ENCODE results near the gene GNG13. TPM values are rescaled to one million over a fixed set of nuclear protein-coding genes. Genes with fewer than 3 reads are reported as not detected.

GNG13 gene
- total RNA-seq, 4 donors from 2014 or later = not detected

DNA sequence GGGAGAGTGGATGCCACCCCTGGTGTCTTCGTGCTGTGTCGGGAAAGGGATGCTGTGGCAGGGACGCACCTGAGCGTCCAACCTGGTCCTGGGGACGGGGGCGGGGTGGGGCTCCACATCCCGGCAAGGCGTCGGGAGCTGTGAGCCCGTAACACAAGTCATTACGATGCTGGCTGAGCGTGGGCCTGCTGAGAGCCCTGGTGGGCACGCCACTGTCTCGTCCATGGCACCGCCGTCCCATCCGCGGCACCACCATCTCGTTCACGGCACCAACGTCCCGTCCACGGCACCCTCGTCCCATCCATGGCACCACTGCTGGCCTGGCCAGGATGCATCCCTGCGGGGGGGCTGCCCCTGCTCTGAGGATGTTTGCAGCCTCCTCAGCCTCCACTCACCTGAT lies 24.1 kb upstream of the GNG13 start:
- no peak for TF ChIP-seq EP300 (IDR thresholded peaks at IDR 0.05)
- TF ChIP-seq CTCF (IDR thresholded peaks at IDR 0.05) = no peak
- TF ChIP-seq POLR2AphosphoS5 (IDR thresholded peaks at IDR 0.05) = no peak
- TF ChIP-seq POLR2A (IDR thresholded peaks at IDR 0.05) = no peak
- WGBS = 93% methylated on average over 22 of the region's 25 CpGs

GRCh38 chr16:824194-824593 lies 23.7 kb upstream of the GNG13 start:
- DNase-seq (ENCODE audit: low spot score in 2 of 2) = no peak
- H3K4me3 ChIP-seq = no peak overlapping the region
- H3K27ac ChIP-seq = no peak overlapping the region
- no peaks in the 10 kb centered on the region for H3K9me3 ChIP-seq
- H3K36me3 ChIP-seq = no peaks in the 10 kb centered on the region
- H3K27me3 ChIP-seq = peaks cover 55% of the 10 kb centered on the region
- peaks cover 10% of the 10 kb centered on the region for H3K4me1 ChIP-seq
- no peak for TF ChIP-seq CTCF (IDR thresholded peaks at IDR 0.05)
- no peak for TF ChIP-seq EP300 (IDR thresholded peaks at IDR 0.05)
- TF ChIP-seq POLR2AphosphoS5 (IDR thresholded peaks at IDR 0.05) = no peak
- no peak for TF ChIP-seq POLR2A (IDR thresholded peaks at IDR 0.05)
- 85% methylated on average over 9 of the region's 22 CpGs for WGBS

More for the DNA sequence above, 24.1 kb upstream of the GNG13 start:
- DNase-seq (ENCODE audit: low spot score in 2 of 2) = no peak
- H3K36me3 ChIP-seq = no peaks in the 10 kb centered on the region
- H3K27me3 ChIP-seq = peaks cover 51% of the 10 kb centered on the region
- peaks cover 10% of the 10 kb centered on the region for H3K4me1 ChIP-seq
- no peak overlapping the region for H3K4me3 ChIP-seq
- no peak overlapping the region for H3K27ac ChIP-seq
- H3K9me3 ChIP-seq = no peaks in the 10 kb centered on the region

GRCh38 chr16:822909-823297 lies 22.4 kb upstream of the GNG13 start:
- Histone ChIP-seq H3K27ac (no peak overlapping the region), H3K4me1 (peaks cover 10% of the 10 kb centered on the region), H3K4me3 (no peak overlapping the region), H3K9me3 (no peaks in the 10 kb centered on the region), H3K27me3 (peaks cover 63% of the 10 kb centered on the region), H3K36me3 (no peaks in the 10 kb centered on the region)
- TF ChIP-seq POLR2AphosphoS5 (IDR thresholded peaks at IDR 0.05) (no peak), CTCF (IDR thresholded peaks at IDR 0.05) (no peak), POLR2A (IDR thresholded peaks at IDR 0.05) (no peak), EP300 (IDR thresholded peaks at IDR 0.05) (no peak)
- WGBS = 91% methylated on average over 9 of the region's 9 CpGs
- DNase-seq (ENCODE audit: low spot score in 2 of 2) = no peak

DNA sequence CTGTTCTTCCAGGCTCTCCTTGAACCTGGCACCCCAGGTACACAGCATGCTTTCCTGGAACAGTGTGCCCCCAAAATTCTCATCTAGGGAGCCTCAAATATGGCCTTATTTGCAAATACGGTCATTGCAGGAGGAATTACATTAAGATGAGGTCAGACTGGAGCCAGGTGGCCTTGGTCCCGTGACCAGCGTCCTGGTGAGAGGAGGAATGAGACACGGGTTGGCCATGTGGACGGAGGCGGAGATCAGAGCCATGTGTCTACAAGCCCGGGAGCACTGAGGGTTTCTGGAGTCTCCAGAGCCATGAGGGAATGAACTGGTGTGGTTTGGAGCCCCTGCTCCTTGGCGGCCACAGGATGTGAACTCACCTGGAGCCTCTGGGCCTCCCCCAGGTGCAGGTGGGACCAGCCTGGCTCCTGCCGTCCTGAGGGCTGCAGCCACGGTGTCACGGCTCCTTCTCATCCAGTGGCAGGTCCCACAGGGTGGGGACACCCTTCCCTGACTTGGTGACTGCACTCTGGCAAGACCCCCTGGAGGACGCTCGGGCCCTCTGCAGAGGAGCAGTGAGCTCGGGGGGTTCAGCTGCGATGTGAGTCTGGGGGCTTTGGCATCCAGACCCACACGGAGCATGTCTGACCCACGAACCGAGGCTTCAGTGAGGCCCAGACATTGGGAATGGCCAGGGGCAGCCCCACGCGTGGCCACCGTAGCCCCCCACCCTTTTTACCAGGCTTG lies 21.8 kb upstream of the GNG13 start:
- H3K36me3 ChIP-seq = no peaks in the 10 kb centered on the region
- H3K27ac ChIP-seq = no peak overlapping the region
- H3K4me3 ChIP-seq = no peak overlapping the region
- peaks cover 10% of the 10 kb centered on the region for H3K4me1 ChIP-seq
- peaks cover 69% of the 10 kb centered on the region for H3K27me3 ChIP-seq
- DNase-seq (ENCODE audit: low spot score in 2 of 2) = no peak
- 86% methylated on average over 16 of the region's 21 CpGs for WGBS
- TF ChIP-seq POLR2A (IDR thresholded peaks at IDR 0.05) (no peak), POLR2AphosphoS5 (IDR thresholded peaks at IDR 0.05) (no peak), EP300 (IDR thresholded peaks at IDR 0.05) (no peak), CTCF (IDR thresholded peaks at IDR 0.05) (no peak)
- no peaks in the 10 kb centered on the region for H3K9me3 ChIP-seq

- H3K36me3 ChIP-seq = no peaks in the 10 kb centered on the region
- peaks cover 10% of the 10 kb centered on the region for H3K4me1 ChIP-seq
- H3K27me3 ChIP-seq = peaks cover 75% of the 10 kb centered on the region
- no peak overlapping the region for H3K4me3 ChIP-seq
- H3K27ac ChIP-seq = no peak overlapping the region
- H3K9me3 ChIP-seq = no peaks in the 10 kb centered on the region
- no peak for DNase-seq (ENCODE audit: low spot score in 2 of 2)
- 65% methylated on average over 13 of the region's 13 CpGs for WGBS
- TF ChIP-seq POLR2AphosphoS5 (IDR thresholded peaks at IDR 0.05) (no peak), CTCF (IDR thresholded peaks at IDR 0.05) (no peak), POLR2A (IDR thresholded peaks at IDR 0.05) (no peak), EP300 (IDR thresholded peaks at IDR 0.05) (no peak)
Measured at GRCh38 chr16:821751-822150, 21.2 kb upstream of the GNG13 start.

All from suprapubic skin (tissue), 4 donors.